Glutamatergic neuron (in vitro differentiated cells): ENCODE data around the gene DTNB. TPM values are rescaled to one million over a fixed set of nuclear protein-coding genes. Genes with fewer than 3 reads are reported as not detected.

Experiments used
- DNase-seq: peaks from one replicate; pipeline ENCODE4 v3.0.0; 2022
- H3K27ac Mint-ChIP-seq: one replicate; pipeline ENCODE4 v1.8.0; 2020; ENCODE audit warnings: mild to moderate bottlenecking, mixed read lengths, inconsistent platforms; ENCODE audit not compliant: unreplicated experiment
- H3K27me3 Mint-ChIP-seq: one replicate; pipeline ENCODE4 v1.8.0; 2020; ENCODE audit warnings: mild to moderate bottlenecking, moderate library complexity, mixed read lengths, inconsistent platforms; ENCODE audit not compliant: unreplicated experiment
- H3K36me3 Mint-ChIP-seq: one replicate; pipeline ENCODE4 v1.8.0; 2020; ENCODE audit warnings: mild to moderate bottlenecking, mixed read lengths, inconsistent platforms; ENCODE audit not compliant: unreplicated experiment
- H3K4me1 Mint-ChIP-seq: one replicate; pipeline ENCODE4 v1.8.0; 2020; ENCODE audit warnings: mild to moderate bottlenecking, low read depth, mixed read lengths, inconsistent platforms; ENCODE audit not compliant: unreplicated experiment
- H3K4me3 Mint-ChIP-seq: one replicate; pipeline ENCODE4 v1.8.0; 2020; ENCODE audit warnings: mild to moderate bottlenecking, mixed read lengths, inconsistent platforms; ENCODE audit not compliant: unreplicated experiment
- H3K9me3 Mint-ChIP-seq: one replicate; pipeline ENCODE4 v1.8.0; 2020; ENCODE audit warnings: mild to moderate bottlenecking, moderate library complexity, mixed read lengths, inconsistent platforms; ENCODE audit not compliant: unreplicated experiment
- CTCF ChIP-seq: fragments of 200-600 bp; sonication (generic); IDR thresholded peaks from one replicate; pipeline ENCODE4 v1.5.0; 2021; ENCODE audit not compliant: partially characterized antibody, unreplicated experiment
- total RNA-seq: library from RNA; stranded (reverse); fragmentation: NEBNext Ultra II Directional; extraction: Animal tissue kit (Norgen Biotek cat#: 25700); gene quantifications from one replicate; pipeline ENCODE4 v1.2.1, GENCODE V29; 2021; ENCODE audit not compliant: unreplicated experiment

The DTNB gene
- total RNA-seq, 1 donor from 2014 or later = 41.7 TPM

- H3K4me3 Mint-ChIP-seq = no peak overlapping the region
- TF ChIP-seq CTCF = no peak
- H3K27me3 Mint-ChIP-seq = no peaks in the 10 kb centered on the region
- DNase-seq = no peak
- H3K36me3 Mint-ChIP-seq = no peaks in the 10 kb centered on the region
- H3K27ac Mint-ChIP-seq = no peak overlapping the region
- peaks cover 1% of the 10 kb centered on the region for H3K4me1 Mint-ChIP-seq
- no peaks in the 10 kb centered on the region for H3K9me3 Mint-ChIP-seq
These were observed 181.3 kb downstream of the DTNB start for GRCh38 chr2:25491966-25492532.

- TF ChIP-seq CTCF = no peak
- H3K27me3 Mint-ChIP-seq = no peaks in the 10 kb centered on the region
- no peaks in the 10 kb centered on the region for H3K9me3 Mint-ChIP-seq
- no peaks in the 10 kb centered on the region for H3K36me3 Mint-ChIP-seq
- H3K27ac Mint-ChIP-seq = no peak overlapping the region
- DNase-seq = no peak
- H3K4me3 Mint-ChIP-seq = no peak overlapping the region
- H3K4me1 Mint-ChIP-seq = peaks cover 1% of the 10 kb centered on the region
These were observed 182.2 kb downstream of the DTNB start for GRCh38 chr2:25491003-25491696.

GRCh38 chr2:25490217-25490616 is 183.2 kb downstream of the DTNB start:
- Mint-ChIP-seq H3K36me3 (no peaks in the 10 kb centered on the region), H3K9me3 (no peaks in the 10 kb centered on the region), H3K4me1 (peaks cover 1% of the 10 kb centered on the region), H3K4me3 (no peak overlapping the region), H3K27me3 (no peaks in the 10 kb centered on the region), H3K27ac (no peak overlapping the region)
- no peak for TF ChIP-seq CTCF
- DNase-seq = no peak

GRCh38 chr2:25489631-25490030 is 183.7 kb downstream of the DTNB start:
- no peak for DNase-seq
- Mint-ChIP-seq H3K27me3 (no peaks in the 10 kb centered on the region), H3K4me1 (peaks cover 1% of the 10 kb centered on the region), H3K4me3 (no peak overlapping the region), H3K9me3 (no peaks in the 10 kb centered on the region), H3K27ac (no peak overlapping the region), H3K36me3 (no peaks in the 10 kb centered on the region)
- TF ChIP-seq CTCF = no peak

- no peak overlapping the region for H3K27ac Mint-ChIP-seq
- DNase-seq = no peak
- H3K4me1 Mint-ChIP-seq = no peaks in the 10 kb centered on the region
- H3K9me3 Mint-ChIP-seq = no peaks in the 10 kb centered on the region
- H3K36me3 Mint-ChIP-seq = no peaks in the 10 kb centered on the region
- H3K27me3 Mint-ChIP-seq = no peaks in the 10 kb centered on the region
- no peak for TF ChIP-seq CTCF
- H3K4me3 Mint-ChIP-seq = no peak overlapping the region
These were observed 189.6 kb downstream of the DTNB start for GRCh38 chr2:25483607-25484266.
